B cell (primary cell): Measurements from ENCODE around the gene LRRC58. TPM values are rescaled to one million over a fixed set of nuclear protein-coding genes. Genes with fewer than 3 reads are reported as not detected.

ENCODE experiments used
- ATAC-seq: fragments of 200-7000 bp; cut with Tn5 transposase; one replicate; pipeline ENCODE4 v1.10.0; 2021; ENCODE audit warnings: low read depth, mild to moderate bottlenecking, moderate number of reproducible peaks, moderate library complexity
- CTCF ChIA-PET: fragments of 350-600 bp; sonication (Branson Sonifier 250); formaldehyde crosslinking; loops from one replicate; lab custom pipeline; 2021; ENCODE audit warnings: antibody characterized with exemption, inconsistent platforms; lab: Charles Lee
- POLR2A ChIA-PET: fragments of 350-600 bp; sonication (Branson Sonifier 250); formaldehyde crosslinking; loops from one replicate; lab custom pipeline; 2021; ENCODE audit warnings: antibody characterized with exemption; lab: Charles Lee
- DNase-seq: peaks from one replicate; pipeline ENCODE4 v3.0.0; 2013
- H2AFZ ChIP-seq: 2 replicates; pipeline ENCODE4 v1.6.1; 2012; ENCODE audit warnings: mild to moderate bottlenecking, low read depth, low read length; ENCODE audit not compliant: insufficient read depth, poor library complexity, severe bottlenecking
- H3K27ac ChIP-seq, 2 donors: 1 replicate in 1 of 2; 2 replicates in 1 of 2; pipeline ENCODE4 v1.5.1; 2012 to 2013; ENCODE audit warnings: low read length in 2 of 2, mild to moderate bottlenecking in 2 of 2, moderate library complexity in 1 of 2
- H3K27me3 ChIP-seq, 4 experiments: fragments of 200-600 bp in 1 of 4; sonication (generic) in 1 of 4; replicated peaks in 1 of 4; 1 replicate in 2 of 4; 2 replicates in 2 of 4; pipeline versions ENCODE4 v1.6.1 to v1.7.0; 2013 to 2016; ENCODE audit warnings: low read length in 3 of 4, mild to moderate bottlenecking in 2 of 4, mixed read lengths in 1 of 4, moderate library complexity in 1 of 4; ENCODE audit not compliant: insufficient read depth in 4 of 4, control insufficient read depth in 3 of 4; ENCODE audit errors: control extremely low read depth in 1 of 4
- H3K36me3 ChIP-seq, 2 experiments: replicated peaks in 1 of 2; 1 replicate in 1 of 2; 2 replicates in 1 of 2; pipeline versions ENCODE4 v1.6.1 to v1.7.1; 2013; ENCODE audit warnings: low read length in 1 of 2; ENCODE audit not compliant: insufficient read depth in 2 of 2, control insufficient read depth in 1 of 2; ENCODE audit errors: control extremely low read depth in 1 of 2, extremely low read depth in 1 of 2
- H3K4me1 ChIP-seq, 2 donors: fragments of 200-600 bp in 1 of 2; sonication (generic) in 1 of 2; 1 replicate in 1 of 2; 2 replicates in 1 of 2; pipeline versions ENCODE4 v1.5.1 to v1.6.1; 2013 to 2017; ENCODE audit warnings: low read length in 2 of 2; ENCODE audit not compliant: control insufficient read depth in 2 of 2, insufficient read depth in 2 of 2
- H3K4me2 ChIP-seq: replicated peaks from 2 replicates; pipeline ENCODE3; 2012; ENCODE audit warnings: mild to moderate bottlenecking, low read depth, low read length; ENCODE audit not compliant: poor library complexity, severe bottlenecking
- H3K4me3 ChIP-seq, 5 experiments: fragments of 200-600 bp in 1 of 5; sonication (generic) in 1 of 5; 1 replicate in 3 of 5; 2 replicates in 2 of 5; pipeline versions ENCODE4 v1.5.1 to v1.7.0; 2011 to 2016; ENCODE audit warnings: low read length in 4 of 5, mild to moderate bottlenecking in 4 of 5, low read depth in 2 of 5, control low read depth in 1 of 5, moderate library complexity in 1 of 5; ENCODE audit not compliant: insufficient read depth in 1 of 5; ENCODE audit errors: control extremely low read depth in 1 of 5, extremely low read depth in 1 of 5
- H3K79me2 ChIP-seq: fragments of 200-600 bp; sonication (generic); one replicate; pipeline ENCODE4 v1.6.0; 2016; ENCODE audit warnings: low read length; ENCODE audit not compliant: control insufficient read depth, insufficient read depth
- H3K9ac ChIP-seq: fragments of 200-600 bp; sonication (generic); 2 replicates; pipeline ENCODE4 v1.6.1; 2017; ENCODE audit warnings: mild to moderate bottlenecking, low read length, moderate library complexity
- H3K9me3 ChIP-seq, 3 donors: one replicate each; pipeline versions ENCODE4 v1.6.1 to v1.7.1; 2013; ENCODE audit warnings: low read length in 2 of 3; ENCODE audit not compliant: control insufficient read depth in 2 of 3, insufficient read depth in 1 of 3; ENCODE audit errors: control extremely low read depth in 1 of 3
- H4K20me1 ChIP-seq: 2 replicates; pipeline ENCODE4 v1.6.0; 2012; ENCODE audit warnings: mild to moderate bottlenecking, low read length; ENCODE audit not compliant: insufficient read depth, control insufficient read depth, poor library complexity, severe bottlenecking
- H3K27ac Mint-ChIP-seq: one replicate; pipeline ENCODE4 v1.8.0; 2021; ENCODE audit warnings: mixed read lengths
- H3K27me3 Mint-ChIP-seq: one replicate; pipeline ENCODE4 v1.8.0; 2021; ENCODE audit warnings: mixed read lengths
- H3K4me1 Mint-ChIP-seq: one replicate; pipeline ENCODE4 v1.8.0; 2021; ENCODE audit warnings: mixed read lengths
- H3K4me3 Mint-ChIP-seq: one replicate; pipeline ENCODE4 v1.8.0; 2021; ENCODE audit warnings: mixed read lengths
- H3K9me3 Mint-ChIP-seq: one replicate; pipeline ENCODE4 v1.8.0; 2022; ENCODE audit warnings: mixed read lengths; ENCODE audit not compliant: insufficient read depth
- EZH2 ChIP-seq: IDR thresholded peaks from 2 replicates; pipeline ENCODE4 v1.6.1; 2012; ENCODE audit warnings: borderline replicate concordance, low read depth, mild to moderate bottlenecking, moderate library complexity, low read length; ENCODE audit not compliant: insufficient read depth, poor library complexity, severe bottlenecking
- whole genome bisulfite sequencing: methylation state at CpG from one replicate; pipeline ENCODE4 v1.1.5; 2013; ENCODE audit warnings: missing lambda C conversion rate; ENCODE audit not compliant: insufficient coverage; 5-methylcytosine and 5-hydroxymethylcytosine counted together
- intact Hi-C: fragments of 100-400 bp; cut with micrococcal nuclease; formaldehyde crosslinking; loops from one replicate; pipeline ENCODE4 v1.10.0; 2022
- polyA plus RNA-seq: library from polyadenylated mRNA; depleted of rRNA; stranded (reverse); fragments of >200 nt; gene quantifications from 2 replicates; pipeline ENCODE4 v1.2.3, GENCODE V29; 2012
- total RNA-seq, 2 donors: library from RNA; stranded (reverse); fragments of 120-200 nt in 1 of 2; gene quantifications; 1 replicate in 1 of 2; 2 replicates in 1 of 2; pipeline versions ENCODE4 v1.2.3 to v1.2.4, GENCODE V29; 2013 to 2022
- TF ChIP-seq, protein P1 (sequence below): fragments of 200-600 bp; IDR thresholded peaks from one replicate; pipeline ENCODE4 v1.8.0; 2022; ENCODE audit warnings: antibody characterized with exemption, mild to moderate bottlenecking

LRRC58 gene
- total and polyA plus RNA-seq, 2 donors (not counting 1 experiment from before 2014, with no cell fraction given): 5.0 to 16.7 TPM

DNA sequence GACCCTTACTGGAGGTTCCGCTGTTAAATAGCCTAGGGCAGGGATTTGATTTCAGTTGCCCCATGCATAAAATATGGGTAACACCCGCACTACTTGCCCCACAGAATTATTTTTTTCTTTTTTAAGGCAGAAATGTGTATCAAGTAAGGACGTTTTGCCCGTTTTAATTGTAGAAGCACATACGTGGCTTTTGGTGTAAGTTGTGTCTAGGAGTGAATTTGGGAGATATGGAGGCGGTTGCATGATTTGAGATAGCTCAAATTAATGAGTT, 636 bp upstream of the LRRC58 start:
- ChIA-PET CTCF (interaction anchor here (1.7 to 3.3 kb wide), 2 partner anchors 68 to 458 kb away, joined by 9 to 23 read pairs; no protein-coding TSS in a partner anchor), POLR2A (interaction anchor here (2.4 to 3.2 kb wide), 2 partner anchors 246 to 255 kb away, joined by 9 to 18 read pairs; partner anchors contain the start of genes GSK3B and NDUFB4)
- no peak for DNase-seq
- 3% methylated on average over 4 of the region's 6 CpGs for WGBS
- H3K27me3 ChIP-seq: peaks cover 0 to 15% (median 0%) of the 10 kb centered on the region in 4 experiments
- peaks cover 33% of the 10 kb centered on the region for H4K20me1 ChIP-seq
- Mint-ChIP-seq H3K27me3 (no peaks in the 10 kb centered on the region), H3K9me3 (no peaks in the 10 kb centered on the region), H3K4me1 (peaks cover 38% of the 10 kb centered on the region), H3K27ac (peak overlapping the region; percentile 94), H3K4me3 (peak overlapping the region; percentile 95)
- peak overlapping the region; percentile 87 for H3K4me2 ChIP-seq
- no peak for ATAC-seq
- H3K9me3 ChIP-seq: no peaks in the 10 kb centered on the region
- peak overlapping the region; percentile 63 to 85 for H3K27ac ChIP-seq
- peaks cover 2 to 3% of the 10 kb centered on the region in 2 experiments for H3K36me3 ChIP-seq
- peak overlapping the region; percentile 91 for H2AFZ ChIP-seq
- intact Hi-C loops: loop anchor here (1.0 to 10.0 kb wide), 6 partner anchors 68 to 675 kb away; partner anchors contain the start of genes CFAP91, COX17, GSK3B and GTF2E1
- H3K79me2 ChIP-seq: peaks cover 54% of the 10 kb centered on the region
- peak overlapping the region; percentile 88 for H3K9ac ChIP-seq
- H3K4me3 ChIP-seq: peak overlapping the region; percentile 61 to 99 (median 85)
- peaks cover 14 to 17% of the 10 kb centered on the region in 2 donors for H3K4me1 ChIP-seq
- no peak for TF ChIP-seq EZH2
- TF ChIP-seq, protein P1, sequence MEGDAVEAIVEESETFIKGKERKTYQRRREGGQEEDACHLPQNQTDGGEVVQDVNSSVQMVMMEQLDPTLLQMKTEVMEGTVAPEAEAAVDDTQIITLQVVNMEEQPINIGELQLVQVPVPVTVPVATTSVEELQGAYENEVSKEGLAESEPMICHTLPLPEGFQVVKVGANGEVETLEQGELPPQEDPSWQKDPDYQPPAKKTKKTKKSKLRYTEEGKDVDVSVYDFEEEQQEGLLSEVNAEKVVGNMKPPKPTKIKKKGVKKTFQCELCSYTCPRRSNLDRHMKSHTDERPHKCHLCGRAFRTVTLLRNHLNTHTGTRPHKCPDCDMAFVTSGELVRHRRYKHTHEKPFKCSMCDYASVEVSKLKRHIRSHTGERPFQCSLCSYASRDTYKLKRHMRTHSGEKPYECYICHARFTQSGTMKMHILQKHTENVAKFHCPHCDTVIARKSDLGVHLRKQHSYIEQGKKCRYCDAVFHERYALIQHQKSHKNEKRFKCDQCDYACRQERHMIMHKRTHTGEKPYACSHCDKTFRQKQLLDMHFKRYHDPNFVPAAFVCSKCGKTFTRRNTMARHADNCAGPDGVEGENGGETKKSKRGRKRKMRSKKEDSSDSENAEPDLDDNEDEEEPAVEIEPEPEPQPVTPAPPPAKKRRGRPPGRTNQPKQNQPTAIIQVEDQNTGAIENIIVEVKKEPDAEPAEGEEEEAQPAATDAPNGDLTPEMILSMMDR: no peak
